ENCODE results near the gene CPA1. TPM values are rescaled to one million over a fixed set of nuclear protein-coding genes. Genes with fewer than 3 reads are reported as not detected.

Gene CPA1
- total RNA-seq, result not detected in 2 replicates

- DNase-seq (no peak), ATAC-seq (ENCODE audit: low read depth) (no peak)
- no peak for TF ChIP-seq CTCF (IDR thresholded peaks at IDR 0.05)
- CTCF ChIA-PET, result no interaction called here
- H3K27ac Mint-ChIP-seq, result no peak within 1 kb of the TSS
- H3K4me1 Mint-ChIP-seq, result no peaks in the 10 kb centered on the region
- no peaks in the 10 kb centered on the region for H3K36me3 Mint-ChIP-seq (ENCODE audit: low read depth)
- POLR2A ChIA-PET, result no interaction called here
- H3K27me3 Mint-ChIP-seq, result no peaks in the 10 kb centered on the region
- no peak within 1 kb of the TSS for H3K4me3 Mint-ChIP-seq
- H3K9me3 Mint-ChIP-seq, result peaks cover 12% of the 10 kb centered on the region
- intact Hi-C loops (cut with micrococcal nuclease), result no loop called here
Observed at GRCh38 chr7:130379921-130380860, at the start of gene CPA1. CPA1 (plus strand) TSS chr7:130380494; CDS start chr7:130380521, 27 bp downstream.

GRCh38 chr7:130332259-130333053, 47.8 kb upstream of the CPA1 start:
- TF ChIP-seq CTCF (IDR thresholded peaks at IDR 0.05), result no peak
- no peaks in the 10 kb centered on the region for H3K4me1 Mint-ChIP-seq
- POLR2A ChIA-PET, result no interaction called here
- no peak overlapping the region for H3K27ac Mint-ChIP-seq
- H3K36me3 Mint-ChIP-seq (ENCODE audit: low read depth), result no peaks in the 10 kb centered on the region
- no peak overlapping the region for H3K4me3 Mint-ChIP-seq
- ATAC-seq (ENCODE audit: low read depth) (no peak), DNase-seq (no peak)
- intact Hi-C loops (cut with micrococcal nuclease), result no loop called here
- CTCF ChIA-PET, result no interaction called here
- no peaks in the 10 kb centered on the region for H3K9me3 Mint-ChIP-seq
- H3K27me3 Mint-ChIP-seq, result no peaks in the 10 kb centered on the region

- H3K4me3 Mint-ChIP-seq, result no peak overlapping the region
- no peak overlapping the region for H3K27ac Mint-ChIP-seq
- H3K27me3 Mint-ChIP-seq, result no peaks in the 10 kb centered on the region
- DNase-seq (no peak), ATAC-seq (ENCODE audit: low read depth) (no peak)
- no peaks in the 10 kb centered on the region for H3K9me3 Mint-ChIP-seq
- CTCF ChIA-PET, result no interaction called here
- H3K36me3 Mint-ChIP-seq (ENCODE audit: low read depth), result no peaks in the 10 kb centered on the region
- no peaks in the 10 kb centered on the region for H3K4me1 Mint-ChIP-seq
- intact Hi-C loops (cut with micrococcal nuclease), result no loop called here
- POLR2A ChIA-PET, result no interaction called here
- TF ChIP-seq CTCF (IDR thresholded peaks at IDR 0.05), result no peak
Observed at GRCh38 chr7:130333832-130334231, 46.5 kb upstream of the CPA1 start.

GRCh38 chr7:130334274-130334673, 46.0 kb upstream of the CPA1 start:
- no peak overlapping the region for H3K27ac Mint-ChIP-seq
- H3K9me3 Mint-ChIP-seq, result no peaks in the 10 kb centered on the region
- ChIA-PET CTCF (no interaction called here), POLR2A (no interaction called here)
- H3K4me1 Mint-ChIP-seq, result no peaks in the 10 kb centered on the region
- no peak for ATAC-seq (ENCODE audit: low read depth)
- DNase-seq, result no peak
- H3K36me3 Mint-ChIP-seq (ENCODE audit: low read depth), result no peaks in the 10 kb centered on the region
- no peaks in the 10 kb centered on the region for H3K27me3 Mint-ChIP-seq
- intact Hi-C loops (cut with micrococcal nuclease), result no loop called here
- no peak overlapping the region for H3K4me3 Mint-ChIP-seq
- no peak for TF ChIP-seq CTCF (IDR thresholded peaks at IDR 0.05)

GRCh38 chr7:130337410-130337971, 42.8 kb upstream of the CPA1 start:
- no peaks in the 10 kb centered on the region for H3K36me3 Mint-ChIP-seq (ENCODE audit: low read depth)
- H3K4me1 Mint-ChIP-seq, result no peaks in the 10 kb centered on the region
- POLR2A ChIA-PET, result no interaction called here
- no peaks in the 10 kb centered on the region for H3K9me3 Mint-ChIP-seq
- no peaks in the 10 kb centered on the region for H3K27me3 Mint-ChIP-seq
- no peak for TF ChIP-seq CTCF (IDR thresholded peaks at IDR 0.05)
- CTCF ChIA-PET, result no interaction called here
- intact Hi-C loops (cut with micrococcal nuclease), result no loop called here
- DNase-seq (no peak), ATAC-seq (ENCODE audit: low read depth) (no peak)
- no peak overlapping the region for H3K4me3 Mint-ChIP-seq
- H3K27ac Mint-ChIP-seq, result no peak overlapping the region

Measured in activated B cell treated with CpG ODN at 0.5 μM for 24 hours (primary cell).